Measurements from ENCODE around the gene ARID1B. TPM values are rescaled to one million over a fixed set of nuclear protein-coding genes. Genes with fewer than 3 reads are reported as not detected.

Gene ARID1B
- polyA plus RNA-seq, 1 donor: 48.5 TPM

- no peak overlapping the region for H3K27ac ChIP-seq (ENCODE audit: low read length)
- no peaks in the 10 kb centered on the region for H3K4me1 ChIP-seq (ENCODE audit: control insufficient read depth, insufficient read depth, low read length)
- DNase-seq: no peak
- WGBS (ENCODE audit: insufficient coverage, low lambda C conversion rate): 100% methylated on average over 2 of the region's 5 CpGs
- H3K27me3 ChIP-seq (ENCODE audit: control insufficient read depth, insufficient read depth, low read length): no peaks in the 10 kb centered on the region
- no peak overlapping the region for H3K4me3 ChIP-seq (ENCODE audit: low read length)
- peaks cover 6% of the 10 kb centered on the region for H3K36me3 ChIP-seq (ENCODE audit: control insufficient read depth, insufficient read depth, low read length)
- H3K9me3 ChIP-seq (ENCODE audit: control insufficient read depth, low read depth, low read length): peaks cover 5% of the 10 kb centered on the region
Observed at GRCh38 chr6:156917213-156917612, 140.0 kb downstream of the ARID1B start.

GRCh38 chr6:156918647-156919046 is 141.5 kb downstream of the ARID1B start:
- H3K4me1 ChIP-seq (ENCODE audit: control insufficient read depth, insufficient read depth, low read length): no peaks in the 10 kb centered on the region
- no peak overlapping the region for H3K4me3 ChIP-seq (ENCODE audit: low read length)
- H3K27me3 ChIP-seq (ENCODE audit: control insufficient read depth, insufficient read depth, low read length): no peaks in the 10 kb centered on the region
- H3K36me3 ChIP-seq (ENCODE audit: control insufficient read depth, insufficient read depth, low read length): peaks cover 3% of the 10 kb centered on the region
- H3K9me3 ChIP-seq (ENCODE audit: control insufficient read depth, low read depth, low read length): peaks cover 2% of the 10 kb centered on the region
- WGBS (ENCODE audit: insufficient coverage, low lambda C conversion rate): 76% methylated on average over 3 of the region's 7 CpGs
- no peak overlapping the region for H3K27ac ChIP-seq (ENCODE audit: low read length)
- DNase-seq: no peak

GRCh38 chr6:156919370-156919769 is 142.2 kb downstream of the ARID1B start:
- no CpG with 5 or more reads among the region's 2 CpGs for WGBS (ENCODE audit: insufficient coverage, low lambda C conversion rate)
- DNase-seq: no peak
- Histone ChIP-seq H3K27me3 (ENCODE audit: control insufficient read depth, insufficient read depth, low read length) (no peaks in the 10 kb centered on the region), H3K27ac (ENCODE audit: low read length) (no peak overlapping the region), H3K9me3 (ENCODE audit: control insufficient read depth, low read depth, low read length) (no peaks in the 10 kb centered on the region), H3K4me1 (ENCODE audit: control insufficient read depth, insufficient read depth, low read length) (no peaks in the 10 kb centered on the region), H3K4me3 (ENCODE audit: low read length) (no peak overlapping the region), H3K36me3 (ENCODE audit: control insufficient read depth, insufficient read depth, low read length) (peaks cover 3% of the 10 kb centered on the region)

- Histone ChIP-seq H3K27ac (ENCODE audit: low read length) (no peak overlapping the region), H3K4me3 (ENCODE audit: low read length) (no peak overlapping the region), H3K4me1 (ENCODE audit: control insufficient read depth, insufficient read depth, low read length) (no peaks in the 10 kb centered on the region), H3K9me3 (ENCODE audit: control insufficient read depth, low read depth, low read length) (no peaks in the 10 kb centered on the region), H3K27me3 (ENCODE audit: control insufficient read depth, insufficient read depth, low read length) (no peaks in the 10 kb centered on the region), H3K36me3 (ENCODE audit: control insufficient read depth, insufficient read depth, low read length) (peaks cover 3% of the 10 kb centered on the region)
- DNase-seq: no peak
- WGBS (ENCODE audit: insufficient coverage, low lambda C conversion rate): 91% methylated on average over 1 of the region's 5 CpGs
Observed at GRCh38 chr6:156919814-156920369, 142.7 kb downstream of the ARID1B start.

- Histone ChIP-seq H3K4me3 (ENCODE audit: low read length) (no peak overlapping the region), H3K27ac (ENCODE audit: low read length) (no peak overlapping the region), H3K9me3 (ENCODE audit: control insufficient read depth, low read depth, low read length) (no peaks in the 10 kb centered on the region), H3K36me3 (ENCODE audit: control insufficient read depth, insufficient read depth, low read length) (peaks cover 3% of the 10 kb centered on the region), H3K27me3 (ENCODE audit: control insufficient read depth, insufficient read depth, low read length) (no peaks in the 10 kb centered on the region), H3K4me1 (ENCODE audit: control insufficient read depth, insufficient read depth, low read length) (peaks cover 6% of the 10 kb centered on the region)
- DNase-seq: no peak
- 100% methylated on average over 1 of the region's 4 CpGs for WGBS (ENCODE audit: insufficient coverage, low lambda C conversion rate)
Observed at GRCh38 chr6:156924246-156924645, 147.1 kb downstream of the ARID1B start.

- Histone ChIP-seq H3K4me1 (ENCODE audit: control insufficient read depth, insufficient read depth, low read length) (peaks cover 6% of the 10 kb centered on the region), H3K36me3 (ENCODE audit: control insufficient read depth, insufficient read depth, low read length) (no peaks in the 10 kb centered on the region), H3K9me3 (ENCODE audit: control insufficient read depth, low read depth, low read length) (no peaks in the 10 kb centered on the region), H3K4me3 (ENCODE audit: low read length) (no peak overlapping the region), H3K27ac (ENCODE audit: low read length) (no peak overlapping the region), H3K27me3 (ENCODE audit: control insufficient read depth, insufficient read depth, low read length) (no peaks in the 10 kb centered on the region)
- DNase-seq: no peak
- 80% methylated on average over 1 of the region's 2 CpGs for WGBS (ENCODE audit: insufficient coverage, low lambda C conversion rate)
Observed at GRCh38 chr6:156925026-156925425, 147.8 kb downstream of the ARID1B start.

GRCh38 chr6:156925718-156926607 is 148.8 kb downstream of the ARID1B start:
- no peaks in the 10 kb centered on the region for H3K9me3 ChIP-seq (ENCODE audit: control insufficient read depth, low read depth, low read length)
- no peaks in the 10 kb centered on the region for H3K36me3 ChIP-seq (ENCODE audit: control insufficient read depth, insufficient read depth, low read length)
- peaks cover 6% of the 10 kb centered on the region for H3K4me1 ChIP-seq (ENCODE audit: control insufficient read depth, insufficient read depth, low read length)
- peak in 1 of 2 donors; percentile 15 for DNase-seq
- no peak overlapping the region for H3K27ac ChIP-seq (ENCODE audit: low read length)
- 23% methylated on average over 2 of the region's 3 CpGs for WGBS (ENCODE audit: insufficient coverage, low lambda C conversion rate)
- H3K27me3 ChIP-seq (ENCODE audit: control insufficient read depth, insufficient read depth, low read length): no peaks in the 10 kb centered on the region
- H3K4me3 ChIP-seq (ENCODE audit: low read length): no peak overlapping the region

- no peaks in the 10 kb centered on the region for H3K27me3 ChIP-seq (ENCODE audit: control insufficient read depth, insufficient read depth, low read length)
- no peak overlapping the region for H3K4me3 ChIP-seq (ENCODE audit: low read length)
- DNase-seq: no peak
- peaks cover 11% of the 10 kb centered on the region for H3K4me1 ChIP-seq (ENCODE audit: control insufficient read depth, insufficient read depth, low read length)
- no peaks in the 10 kb centered on the region for H3K36me3 ChIP-seq (ENCODE audit: control insufficient read depth, insufficient read depth, low read length)
- H3K27ac ChIP-seq (ENCODE audit: low read length): no peak overlapping the region
- no peaks in the 10 kb centered on the region for H3K9me3 ChIP-seq (ENCODE audit: control insufficient read depth, low read depth, low read length)
- WGBS (ENCODE audit: insufficient coverage, low lambda C conversion rate): 90% methylated on average over 2 of the region's 8 CpGs
Observed at GRCh38 chr6:156928126-156928525, 150.9 kb downstream of the ARID1B start.

- Histone ChIP-seq H3K9me3 (ENCODE audit: control insufficient read depth, low read depth, low read length) (no peaks in the 10 kb centered on the region), H3K27me3 (ENCODE audit: control insufficient read depth, insufficient read depth, low read length) (no peaks in the 10 kb centered on the region), H3K36me3 (ENCODE audit: control insufficient read depth, insufficient read depth, low read length) (no peaks in the 10 kb centered on the region), H3K4me3 (ENCODE audit: low read length) (no peak overlapping the region), H3K4me1 (ENCODE audit: control insufficient read depth, insufficient read depth, low read length) (peaks cover 14% of the 10 kb centered on the region), H3K27ac (ENCODE audit: low read length) (no peak overlapping the region)
- WGBS (ENCODE audit: insufficient coverage, low lambda C conversion rate): no CpG with 5 or more reads among the region's 5 CpGs
- DNase-seq: no peak
Observed at GRCh38 chr6:156928972-156929371, 151.8 kb downstream of the ARID1B start.

GRCh38 chr6:156931283-156931682 is 154.1 kb downstream of the ARID1B start:
- Histone ChIP-seq H3K9me3 (ENCODE audit: control insufficient read depth, low read depth, low read length) (no peaks in the 10 kb centered on the region), H3K36me3 (ENCODE audit: control insufficient read depth, insufficient read depth, low read length) (peaks cover 6% of the 10 kb centered on the region), H3K4me1 (ENCODE audit: control insufficient read depth, insufficient read depth, low read length) (peaks cover 8% of the 10 kb centered on the region), H3K27me3 (ENCODE audit: control insufficient read depth, insufficient read depth, low read length) (no peaks in the 10 kb centered on the region), H3K27ac (ENCODE audit: low read length) (no peak overlapping the region), H3K4me3 (ENCODE audit: low read length) (no peak overlapping the region)
- DNase-seq: no peak
- no CpG with 5 or more reads among the region's 3 CpGs for WGBS (ENCODE audit: insufficient coverage, low lambda C conversion rate)
